ENCODE measurements around the gene ZNF407.

The ZNF407 gene

DNA sequence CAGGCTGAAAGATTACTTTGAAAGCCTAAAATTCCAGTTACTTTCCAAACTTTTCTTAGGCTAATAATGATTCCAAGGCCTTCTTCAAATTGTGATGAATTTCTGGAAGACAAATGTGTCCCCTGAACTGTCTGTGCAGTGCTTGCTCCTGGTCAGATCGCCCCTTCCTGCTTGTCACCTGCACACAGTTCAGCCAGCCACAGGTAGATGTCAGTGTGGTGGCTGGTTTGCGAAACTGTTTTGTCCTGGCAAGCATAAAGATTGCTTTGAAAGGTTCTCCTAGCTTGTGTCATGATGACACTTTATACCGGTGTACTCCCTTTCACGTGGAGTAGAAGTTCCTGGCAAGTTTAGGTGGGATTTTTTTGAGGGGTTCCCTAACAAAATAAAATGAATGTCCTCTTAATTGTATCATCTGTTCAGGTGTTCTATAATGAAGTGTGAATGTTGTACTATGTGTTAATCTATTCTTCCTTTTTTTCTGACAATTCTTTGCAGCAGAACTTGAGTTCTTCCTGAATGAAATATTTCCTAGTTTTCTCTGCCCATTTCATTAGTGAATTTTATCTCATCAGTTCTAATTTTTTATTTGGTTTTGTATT, 298.8 kb downstream of the ZNF407 start:
- no peak for TF ChIP-seq JUND (IDR thresholded peaks at IDR 0.05; ENCODE audit: low read depth)
- in situ Hi-C loops (cut with HindIII; ENCODE audit: low pct_unique_long_range_greater_than_20kb, low sequenced_read_pairs), result no loop called here
- DNase-seq (ENCODE audit: low read depth in 1 of 2, low spot score in 1 of 2), result peak; percentile 30 to 70

GRCh38 chr18:74897971-74898657, 300.4 kb downstream of the ZNF407 start:
- DNase-seq (ENCODE audit: low read depth in 1 of 2, low spot score in 1 of 2), result no peak
- no peak for TF ChIP-seq JUND (IDR thresholded peaks at IDR 0.05; ENCODE audit: low read depth)
- in situ Hi-C loops (cut with HindIII; ENCODE audit: low pct_unique_long_range_greater_than_20kb, low sequenced_read_pairs), result no loop called here

DNA sequence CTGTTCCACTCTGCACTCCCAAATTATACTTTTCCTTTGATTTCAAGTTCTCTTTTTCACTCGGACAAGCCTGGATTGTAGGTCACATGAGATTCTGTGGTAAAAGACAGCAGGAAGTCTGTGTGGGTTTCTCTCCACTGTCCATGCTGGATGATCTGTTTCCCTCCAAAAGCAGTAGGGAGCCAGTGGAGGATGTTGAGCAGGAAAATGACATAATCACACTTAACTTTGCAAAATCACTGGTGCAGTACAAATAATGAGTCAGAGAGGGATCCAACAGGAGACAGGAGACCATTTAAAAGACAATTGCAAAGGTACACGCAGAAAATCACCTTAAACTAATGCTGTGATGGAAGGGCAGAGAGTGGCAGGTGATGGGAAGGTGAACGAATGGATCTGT, 301.3 kb downstream of the ZNF407 start:
- DNase-seq (ENCODE audit: low read depth in 1 of 2, low spot score in 1 of 2), result no peak
- in situ Hi-C loops (cut with HindIII; ENCODE audit: low pct_unique_long_range_greater_than_20kb, low sequenced_read_pairs), result no loop called here
- no peak for TF ChIP-seq JUND (IDR thresholded peaks at IDR 0.05; ENCODE audit: low read depth)

- no peak for TF ChIP-seq JUND (IDR thresholded peaks at IDR 0.05; ENCODE audit: low read depth)
- no peak for DNase-seq (ENCODE audit: low read depth in 1 of 2, low spot score in 1 of 2)
- in situ Hi-C loops (cut with HindIII; ENCODE audit: low pct_unique_long_range_greater_than_20kb, low sequenced_read_pairs), result no loop called here
Measured at GRCh38 chr18:74899554-74899953, 301.9 kb downstream of the ZNF407 start.

- DNase-seq (ENCODE audit: low read depth in 1 of 2, low spot score in 1 of 2), result no peak
- in situ Hi-C loops (cut with HindIII; ENCODE audit: low pct_unique_long_range_greater_than_20kb, low sequenced_read_pairs), result no loop called here
- no peak for TF ChIP-seq JUND (IDR thresholded peaks at IDR 0.05; ENCODE audit: low read depth)
Measured at GRCh38 chr18:74901362-74902146, 303.9 kb downstream of the ZNF407 start.

GRCh38 chr18:74902147-74902455, 304.4 kb downstream of the ZNF407 start:
- TF ChIP-seq JUND (IDR thresholded peaks at IDR 0.05; ENCODE audit: low read depth), result no peak
- no peak for DNase-seq (ENCODE audit: low read depth in 1 of 2, low spot score in 1 of 2)
- in situ Hi-C loops (cut with HindIII; ENCODE audit: low pct_unique_long_range_greater_than_20kb, low sequenced_read_pairs), result no loop called here

- no peak for DNase-seq (ENCODE audit: low read depth in 1 of 2, low spot score in 1 of 2)
- no peak for TF ChIP-seq JUND (IDR thresholded peaks at IDR 0.05; ENCODE audit: low read depth)
- in situ Hi-C loops (cut with HindIII; ENCODE audit: low pct_unique_long_range_greater_than_20kb, low sequenced_read_pairs), result no loop called here
Measured at GRCh38 chr18:74905247-74905646, 307.6 kb downstream of the ZNF407 start.

GRCh38 chr18:74906184-74906583, 308.5 kb downstream of the ZNF407 start:
- in situ Hi-C loops (cut with HindIII; ENCODE audit: low pct_unique_long_range_greater_than_20kb, low sequenced_read_pairs), result no loop called here
- no peak for TF ChIP-seq JUND (IDR thresholded peaks at IDR 0.05; ENCODE audit: low read depth)
- DNase-seq (ENCODE audit: low read depth in 1 of 2, low spot score in 1 of 2), result no peak

GRCh38 chr18:74914052-74914591, 316.5 kb downstream of the ZNF407 start:
- DNase-seq (ENCODE audit: low read depth in 1 of 2, low spot score in 1 of 2), result no peak
- TF ChIP-seq JUND (IDR thresholded peaks at IDR 0.05; ENCODE audit: low read depth), result no peak
- in situ Hi-C loops (cut with HindIII; ENCODE audit: low pct_unique_long_range_greater_than_20kb, low sequenced_read_pairs), result no loop called here

GRCh38 chr18:74914648-74915047, 317.0 kb downstream of the ZNF407 start:
- no peak for TF ChIP-seq JUND (IDR thresholded peaks at IDR 0.05; ENCODE audit: low read depth)
- in situ Hi-C loops (cut with HindIII; ENCODE audit: low pct_unique_long_range_greater_than_20kb, low sequenced_read_pairs), result no loop called here
- DNase-seq (ENCODE audit: low read depth in 1 of 2, low spot score in 1 of 2), result no peak

DNA sequence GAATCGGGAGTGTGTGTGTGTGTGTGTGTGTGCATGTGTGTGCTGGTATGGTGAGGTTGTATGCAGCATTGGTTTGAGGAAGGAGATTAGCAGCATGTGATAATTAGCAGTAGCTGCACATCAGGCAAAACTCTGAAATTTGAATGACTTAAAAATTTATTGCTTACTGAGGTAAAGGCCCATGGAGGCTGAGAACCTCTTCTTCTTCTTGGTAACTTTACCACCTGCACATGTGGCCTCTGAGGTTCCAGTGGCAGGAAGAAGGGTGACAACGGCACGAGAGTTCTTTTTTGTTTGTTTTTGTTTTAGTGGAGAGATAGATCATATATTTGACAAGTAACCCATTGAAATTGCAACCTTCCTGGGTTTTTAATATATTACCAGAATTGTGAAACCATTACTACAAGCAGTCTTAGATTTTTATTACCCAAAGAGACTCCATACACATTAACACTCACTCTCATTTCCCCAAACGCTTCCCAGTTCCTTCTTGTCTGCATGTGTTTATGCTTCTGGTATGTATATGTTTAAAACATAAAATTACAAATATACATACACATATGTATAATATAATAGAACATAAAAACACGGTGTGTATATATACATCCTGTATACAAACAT, 319.2 kb downstream of the ZNF407 start:
- no peak for DNase-seq (ENCODE audit: low read depth in 1 of 2, low spot score in 1 of 2)
- no peak for TF ChIP-seq JUND (IDR thresholded peaks at IDR 0.05; ENCODE audit: low read depth)
- in situ Hi-C loops (cut with HindIII; ENCODE audit: low pct_unique_long_range_greater_than_20kb, low sequenced_read_pairs), result no loop called here

GRCh38 chr18:74918276-74918790, 320.7 kb downstream of the ZNF407 start:
- TF ChIP-seq JUND (IDR thresholded peaks at IDR 0.05; ENCODE audit: low read depth), result no peak
- DNase-seq (ENCODE audit: low read depth in 1 of 2, low spot score in 1 of 2), result no peak
- in situ Hi-C loops (cut with HindIII; ENCODE audit: low pct_unique_long_range_greater_than_20kb, low sequenced_read_pairs), result no loop called here
